Left ventricle myocardium inferior (tissue), 1 donor: Measurements from ENCODE around the gene TOX3. TPM values are rescaled to one million over a fixed set of nuclear protein-coding genes. Genes with fewer than 3 reads are reported as not detected.

Experiments used
- DNase-seq: peaks from one replicate; pipeline ENCODE4 v3.0.0-alpha.2; 2020
- H3K27ac ChIP-seq: fragments of 200-600 bp; replicated peaks from 2 replicates; pipeline ENCODE4 v1.8.0; 2021
- H3K27me3 ChIP-seq: fragments of 200-600 bp; 2 replicates; pipeline ENCODE4 v1.8.0; 2021; ENCODE audit warnings: low read depth
- H3K36me3 ChIP-seq: fragments of 200-600 bp; 2 replicates; pipeline ENCODE4 v1.8.0; 2021
- H3K4me1 ChIP-seq: fragments of 200-600 bp; 2 replicates; pipeline ENCODE4 v1.8.0; 2021
- H3K4me3 ChIP-seq: fragments of 200-600 bp; 2 replicates; pipeline ENCODE4 v1.8.0; 2021; ENCODE audit warnings: mild to moderate bottlenecking, moderate library complexity
- H3K9me3 ChIP-seq: fragments of 200-600 bp; replicated peaks from 2 replicates; pipeline ENCODE4 v1.8.0; 2021
- CTCF ChIP-seq: fragments of 200-600 bp; IDR thresholded peaks from 2 replicates; pipeline ENCODE4 v1.8.0; 2021; ENCODE audit warnings: antibody characterized with exemption, mild to moderate bottlenecking, borderline replicate concordance
- intact Hi-C: fragments of 100-400 bp; cut with micrococcal nuclease; formaldehyde crosslinking; loops from one replicate; pipeline ENCODE4 v1.11.0; 2022
- total RNA-seq: library from RNA; stranded (reverse); fragmentation: NEBNext Ultra II Directional; extraction: Animal tissue kit (Norgen Biotek cat#: 25700); gene quantifications from one replicate; pipeline ENCODE4 v1.2.1, GENCODE V29; 2021
- donor health status: DM: no; HTN: yes; CAD: no; lungs with severe emphysema.

TOX3 gene
- total RNA-seq, 1 donor from 2014 or later = not detected

GRCh38 chr16:52469091-52469490 is 77.9 kb downstream of the TOX3 start:
- no peaks in the 10 kb centered on the region for H3K9me3 ChIP-seq
- no peaks in the 10 kb centered on the region for H3K4me1 ChIP-seq
- no peak overlapping the region for H3K4me3 ChIP-seq
- H3K27me3 ChIP-seq = no peaks in the 10 kb centered on the region
- no peak for TF ChIP-seq CTCF
- DNase-seq = no peak
- intact Hi-C loops = no loop called here
- H3K27ac ChIP-seq = no peak overlapping the region
- H3K36me3 ChIP-seq = no peaks in the 10 kb centered on the region

GRCh38 chr16:52467753-52468152 is 79.2 kb downstream of the TOX3 start:
- Histone ChIP-seq H3K4me3 (no peak overlapping the region), H3K4me1 (no peaks in the 10 kb centered on the region), H3K36me3 (no peaks in the 10 kb centered on the region), H3K27ac (no peak overlapping the region), H3K27me3 (no peaks in the 10 kb centered on the region), H3K9me3 (no peaks in the 10 kb centered on the region)
- intact Hi-C loops = no loop called here
- TF ChIP-seq CTCF = no peak
- no peak for DNase-seq

GRCh38 chr16:52466994-52467393 is 79.9 kb downstream of the TOX3 start:
- no peak overlapping the region for H3K4me3 ChIP-seq
- no peaks in the 10 kb centered on the region for H3K9me3 ChIP-seq
- intact Hi-C loops = no loop called here
- no peak for TF ChIP-seq CTCF
- DNase-seq = no peak
- H3K4me1 ChIP-seq = no peaks in the 10 kb centered on the region
- no peak overlapping the region for H3K27ac ChIP-seq
- H3K27me3 ChIP-seq = no peaks in the 10 kb centered on the region
- H3K36me3 ChIP-seq = no peaks in the 10 kb centered on the region

- TF ChIP-seq CTCF = no peak
- H3K4me3 ChIP-seq = no peak overlapping the region
- H3K27me3 ChIP-seq = no peaks in the 10 kb centered on the region
- no peaks in the 10 kb centered on the region for H3K9me3 ChIP-seq
- no peaks in the 10 kb centered on the region for H3K36me3 ChIP-seq
- intact Hi-C loops = no loop called here
- no peak for DNase-seq
- H3K27ac ChIP-seq = no peak overlapping the region
- H3K4me1 ChIP-seq = no peaks in the 10 kb centered on the region
Observed at GRCh38 chr16:52465711-52466267, 81.2 kb downstream of the TOX3 start.

- DNase-seq = no peak
- Histone ChIP-seq H3K27me3 (no peaks in the 10 kb centered on the region), H3K9me3 (no peaks in the 10 kb centered on the region), H3K27ac (no peak overlapping the region), H3K36me3 (no peaks in the 10 kb centered on the region), H3K4me1 (no peaks in the 10 kb centered on the region), H3K4me3 (no peak overlapping the region)
- intact Hi-C loops = no loop called here
- no peak for TF ChIP-seq CTCF
Observed at GRCh38 chr16:52463904-52464303, 83.0 kb downstream of the TOX3 start.

GRCh38 chr16:52462816-52463215 is 84.1 kb downstream of the TOX3 start:
- Histone ChIP-seq H3K27ac (no peak overlapping the region), H3K4me1 (no peaks in the 10 kb centered on the region), H3K4me3 (no peak overlapping the region), H3K9me3 (no peaks in the 10 kb centered on the region), H3K27me3 (no peaks in the 10 kb centered on the region), H3K36me3 (no peaks in the 10 kb centered on the region)
- intact Hi-C loops = no loop called here
- no peak for DNase-seq
- no peak for TF ChIP-seq CTCF
